SK-N-SH (cell line): ENCODE data around the gene FAM221B. TPM values are rescaled to one million over a fixed set of nuclear protein-coding genes. Genes with fewer than 3 reads are reported as not detected.
A peak's percentile ranks its signal among the peaks of the same experiment; 100 is the strongest.

Source experiments
- CTCF ChIA-PET: fragments of 300-600, 350-600 bp; formaldehyde crosslinking; extraction: SDS; loops from one replicate; lab custom pipeline; 2021; lab: Yijun Ruan, JAX
- POLR2A ChIA-PET: fragments of 350-600 bp; sonication (Branson Sonifier 250); formaldehyde crosslinking; extraction: SDS; loops from one replicate; lab custom pipeline; 2020; ENCODE audit warnings: antibody characterized with exemption, inconsistent platforms; lab: Yijun Ruan, JAX
- DNase-seq: peaks from one replicate; pipeline ENCODE4 v3.0.0; 2012
- H2AFZ ChIP-seq: fragments of 200-600 bp; sonication (generic); 2 replicates; pipeline ENCODE4 v1.8.1; 2016; ENCODE audit warnings: antibody characterized with exemption, mild to moderate bottlenecking, low read depth
- H3F3A ChIP-seq: fragments of 200-600 bp; sonication (generic); replicated peaks from 2 replicates; pipeline ENCODE3; 2016; ENCODE audit warnings: antibody characterized with exemption, mild to moderate bottlenecking; ENCODE audit not compliant: insufficient read depth
- H3K27ac ChIP-seq, 2 experiments: fragments of 200-500 bp in 1 of 2; fragments of 200-600 bp in 1 of 2; sonication (Bioruptor generic) in 1 of 2; sonication (generic), shearing (Covaris generic) in 1 of 2; 2 replicates each; pipeline versions ENCODE4 v1.5.1 to v1.6.1; 2014 to 2016; ENCODE audit warnings: low read depth in 2 of 2, inconsistent platforms in 1 of 2, low read length in 1 of 2, mild to moderate bottlenecking in 1 of 2, mixed read lengths in 1 of 2
- H3K27me3 ChIP-seq: fragments of 200-600 bp; sonication (generic), shearing (Covaris generic); 2 replicates; pipeline ENCODE4 v1.6.1; 2016; ENCODE audit warnings: mixed run types; ENCODE audit not compliant: insufficient read depth
- H3K36me3 ChIP-seq, 2 experiments: fragments of 200-500 bp in 1 of 2; fragments of 200-600 bp in 1 of 2; sonication (Bioruptor generic) in 1 of 2; sonication (generic) in 1 of 2; replicated peaks in 1 of 2; 2 replicates each; pipeline versions ENCODE3 to v1.5.1; 2014 to 2016; ENCODE audit warnings: low read length in 1 of 2, mild to moderate bottlenecking in 1 of 2; ENCODE audit not compliant: insufficient read depth in 2 of 2, control insufficient read depth in 1 of 2
- H3K4me1 ChIP-seq, 2 experiments: fragments of 200-500 bp in 1 of 2; fragments of 200-600 bp in 1 of 2; sonication (Bioruptor generic) in 1 of 2; sonication (generic), shearing (Covaris generic) in 1 of 2; 2 replicates each; pipeline versions ENCODE4 v1.5.1 to v1.6.1; 2014 to 2016; ENCODE audit warnings: low read depth in 1 of 2, low read length in 1 of 2, mixed run types in 1 of 2; ENCODE audit not compliant: insufficient read depth in 2 of 2, control insufficient read depth in 1 of 2
- H3K4me2 ChIP-seq: fragments of 200-600 bp; sonication (generic), shearing (Covaris generic); 2 replicates; pipeline ENCODE4 v1.6.1; 2017; ENCODE audit warnings: mixed run types
- H3K4me3 ChIP-seq, 2 experiments: fragments of 200-500 bp in 1 of 2; fragments of 200-600 bp in 1 of 2; sonication (Bioruptor generic) in 1 of 2; sonication (generic), shearing (Covaris generic) in 1 of 2; 2 replicates each; pipeline versions ENCODE4 v1.5.1 to v1.8.1; 2014 to 2016; ENCODE audit warnings: low read depth in 2 of 2, inconsistent platforms in 1 of 2, low read length in 1 of 2, mild to moderate bottlenecking in 1 of 2, mixed read lengths in 1 of 2, moderate library complexity in 1 of 2
- H3K79me2 ChIP-seq: fragments of 200-600 bp; sonication (generic); 2 replicates; pipeline ENCODE4 v1.8.1; 2017; ENCODE audit warnings: mild to moderate bottlenecking; ENCODE audit not compliant: insufficient read depth
- H3K9ac ChIP-seq: fragments of 200-600 bp; sonication (generic); 2 replicates; pipeline ENCODE4 v1.6.1; 2017; ENCODE audit warnings: mixed run types
- H3K9me2 ChIP-seq: fragments of 200-600 bp; sonication (generic); 2 replicates; pipeline ENCODE4 v1.6.1; 2017; ENCODE audit warnings: mixed run types
- H3K9me3 ChIP-seq: fragments of 200-600 bp; sonication (generic); 2 replicates; pipeline ENCODE4 v1.6.1; 2017; ENCODE audit warnings: mixed run types, mild to moderate bottlenecking, moderate library complexity
- H4K20me1 ChIP-seq: fragments of 200-600 bp; sonication (generic); 2 replicates; pipeline ENCODE4 v1.6.1; 2017; ENCODE audit warnings: mild to moderate bottlenecking, mixed run types; ENCODE audit not compliant: insufficient read depth
- ELF1 ChIP-seq: IDR thresholded peaks from 2 replicates; pipeline ENCODE4 v1.4.0; 2012
- FOXM1 ChIP-seq: IDR thresholded peaks from 2 replicates; pipeline ENCODE4 v1.4.0; 2012; ENCODE audit warnings: low read depth, mild to moderate bottlenecking
- GATA2 ChIP-seq: sonication (generic); formaldehyde crosslinking; IDR thresholded peaks from 2 replicates; pipeline ENCODE4 v1.5.0; 2020; ENCODE audit warnings: mild to moderate bottlenecking, missing genetic modification reagents
- IRF3 ChIP-seq: fragments of 150-350 bp; IDR thresholded peaks from 2 replicates; pipeline ENCODE4 v1.6.1; 2016; ENCODE audit warnings: mild to moderate bottlenecking, low read depth, low read length
- MXI1 ChIP-seq: IDR thresholded peaks from 2 replicates; pipeline ENCODE4 v1.6.1; 2012; ENCODE audit warnings: mild to moderate bottlenecking, low read depth, low read length, improper control_type of control experiment
- PBX3 ChIP-seq: IDR thresholded peaks from 2 replicates; pipeline ENCODE4; 2012
- POLR2AphosphoS5 ChIP-seq: IDR thresholded peaks from 2 replicates; pipeline ENCODE4 v1.6.1; 2012; ENCODE audit warnings: low read depth, low read length
- USF1 ChIP-seq: IDR thresholded peaks from 2 replicates; pipeline ENCODE4 v1.4.0; 2012; ENCODE audit warnings: low read depth, borderline replicate concordance
- USF2 ChIP-seq: fragments of 150-350 bp; IDR thresholded peaks from 2 replicates; pipeline ENCODE4 v1.6.1; 2017; ENCODE audit warnings: antibody characterized with exemption, low read length, low read depth, borderline replicate concordance
- whole genome bisulfite sequencing: methylation state at CpG from one replicate; pipeline ENCODE4 v1.1.6; 2017; ENCODE audit warnings: low lambda C conversion rate; 5-methylcytosine and 5-hydroxymethylcytosine counted together
- polyA plus RNA-seq, 3 experiments: library from polyadenylated mRNA; depleted of rRNA; stranded (reverse); fragments of >200 nt; gene quantifications; 2 replicates each; pipeline ENCODE4 v1.2.3, GENCODE V29; 2012

FAM221B gene
- polyA plus RNA-seq, 1 of the 3 experiments (the other 2 are of a cell fraction): not detected

- TF ChIP-seq USF1: no peak
- TF ChIP-seq USF2: no peak
- TF ChIP-seq MXI1: peak; percentile 74; the same call in 1 of the 2 replicates
- TF ChIP-seq GATA2 (CRISPR knock-in tag): no peak
- no peak for TF ChIP-seq FOXM1
- peak; percentile 25; the same call in 1 of the 2 replicates for TF ChIP-seq IRF3
- peak; percentile 57; the same call in 1 of the 2 replicates for TF ChIP-seq POLR2AphosphoS5
- TF ChIP-seq, all 33 proteins: peak for 12
Measured at GRCh38 chr9:35812025-35812602, 16.4 kb downstream of the FAM221B start, which contains the start of gene SPAG8 (continued).

GRCh38 chr9:35811381-35812024 lies 17.0 kb downstream of the FAM221B start:
- Histone ChIP-seq H3F3A (peaks cover 24% of the 10 kb centered on the region), H3K36me3 (peaks cover 0 to 22% of the 10 kb centered on the region in 2 experiments), H3K4me3 (peak overlapping the region; percentile 55 to 62), H4K20me1 (no peaks in the 10 kb centered on the region), H3K9me2 (no peaks in the 10 kb centered on the region), H3K9ac (peak overlapping the region; percentile 34; the same call in 1 of the 2 replicates), H3K9me3 (no peaks in the 10 kb centered on the region), H3K27me3 (no peaks in the 10 kb centered on the region), H3K27ac (no peak overlapping the region; a peak in 2 of 4 replicates), H2AFZ (peak overlapping the region; percentile 88), H3K4me1 (peaks cover 7 to 30% of the 10 kb centered on the region in 2 experiments; a peak in 3 of 4 replicates), H3K79me2 (peaks cover 8% of the 10 kb centered on the region; the same call in 1 of the 2 replicates), H3K4me2 (peak overlapping the region; percentile 83)
- TF ChIP-seq PBX3: no peak
- no peak for TF ChIP-seq GATA2 (CRISPR knock-in tag)
- TF ChIP-seq ELF1: no peak
- ChIA-PET POLR2A (interaction anchor here (0.9 kb wide), 1 partner anchor 20 kb away, joined by 5 read pairs; the partner anchor contains the start of gene NPR2), CTCF (interaction anchor here (0.7 to 5.6 kb wide), 8 partner anchors 14 to 71 kb away, joined by 4 to 44 read pairs (median 6); partner anchors contain the start of gene NPR2)
- WGBS: 46% methylated on average over 11 of the region's 12 CpGs
- no peak for DNase-seq
